ENCODE data around the gene TTLL11. TPM values are rescaled to one million over a fixed set of nuclear protein-coding genes. Genes with fewer than 3 reads are reported as not detected.

TTLL11 gene
- total and polyA plus RNA-seq, 2 of the 8 experiments (the other 6 are each of a cell fraction or from before 2014, with no cell fraction given), result 0.56 to 0.80 TPM

DNA sequence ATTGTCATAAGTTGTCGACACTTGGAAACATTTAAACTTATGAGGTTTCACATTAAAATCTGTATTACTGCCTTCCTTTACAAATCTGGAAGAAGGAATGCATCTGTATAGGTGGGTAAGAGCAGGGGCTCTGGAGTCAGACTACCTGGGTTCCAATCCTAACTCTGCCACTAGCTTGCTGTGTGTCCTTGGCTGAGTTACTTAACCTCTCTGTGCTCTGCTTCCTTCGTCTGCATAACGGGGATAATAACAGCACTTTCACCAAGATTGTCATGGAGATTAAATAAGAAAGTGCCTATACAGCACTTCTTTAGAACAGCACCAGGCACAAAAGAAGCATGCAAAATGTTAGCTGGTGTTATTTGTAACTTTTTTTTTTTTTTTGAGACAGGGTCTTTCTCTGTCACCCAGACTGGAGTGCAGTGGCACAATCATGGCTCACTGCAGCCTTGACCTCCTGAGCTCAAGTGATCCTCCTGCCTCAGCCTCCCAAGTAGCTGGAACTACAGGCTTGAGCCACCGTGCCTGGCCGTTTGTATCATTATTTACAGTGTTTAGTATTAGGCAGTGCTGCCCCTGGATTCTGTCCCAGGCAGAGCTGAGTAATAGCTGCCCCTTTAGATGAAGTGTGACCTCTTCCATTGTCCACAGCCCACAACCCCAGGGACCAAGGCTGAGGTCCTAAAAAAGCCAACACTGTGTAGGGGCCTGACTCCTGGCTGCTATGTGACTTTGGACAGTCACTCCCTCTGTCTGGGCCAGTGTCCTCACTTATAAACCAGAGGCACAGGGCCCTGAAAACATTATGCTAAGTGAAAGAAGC lies 25.4 kb upstream of the TTLL11 start (continued):
- TF ChIP-seq, protein P1, sequence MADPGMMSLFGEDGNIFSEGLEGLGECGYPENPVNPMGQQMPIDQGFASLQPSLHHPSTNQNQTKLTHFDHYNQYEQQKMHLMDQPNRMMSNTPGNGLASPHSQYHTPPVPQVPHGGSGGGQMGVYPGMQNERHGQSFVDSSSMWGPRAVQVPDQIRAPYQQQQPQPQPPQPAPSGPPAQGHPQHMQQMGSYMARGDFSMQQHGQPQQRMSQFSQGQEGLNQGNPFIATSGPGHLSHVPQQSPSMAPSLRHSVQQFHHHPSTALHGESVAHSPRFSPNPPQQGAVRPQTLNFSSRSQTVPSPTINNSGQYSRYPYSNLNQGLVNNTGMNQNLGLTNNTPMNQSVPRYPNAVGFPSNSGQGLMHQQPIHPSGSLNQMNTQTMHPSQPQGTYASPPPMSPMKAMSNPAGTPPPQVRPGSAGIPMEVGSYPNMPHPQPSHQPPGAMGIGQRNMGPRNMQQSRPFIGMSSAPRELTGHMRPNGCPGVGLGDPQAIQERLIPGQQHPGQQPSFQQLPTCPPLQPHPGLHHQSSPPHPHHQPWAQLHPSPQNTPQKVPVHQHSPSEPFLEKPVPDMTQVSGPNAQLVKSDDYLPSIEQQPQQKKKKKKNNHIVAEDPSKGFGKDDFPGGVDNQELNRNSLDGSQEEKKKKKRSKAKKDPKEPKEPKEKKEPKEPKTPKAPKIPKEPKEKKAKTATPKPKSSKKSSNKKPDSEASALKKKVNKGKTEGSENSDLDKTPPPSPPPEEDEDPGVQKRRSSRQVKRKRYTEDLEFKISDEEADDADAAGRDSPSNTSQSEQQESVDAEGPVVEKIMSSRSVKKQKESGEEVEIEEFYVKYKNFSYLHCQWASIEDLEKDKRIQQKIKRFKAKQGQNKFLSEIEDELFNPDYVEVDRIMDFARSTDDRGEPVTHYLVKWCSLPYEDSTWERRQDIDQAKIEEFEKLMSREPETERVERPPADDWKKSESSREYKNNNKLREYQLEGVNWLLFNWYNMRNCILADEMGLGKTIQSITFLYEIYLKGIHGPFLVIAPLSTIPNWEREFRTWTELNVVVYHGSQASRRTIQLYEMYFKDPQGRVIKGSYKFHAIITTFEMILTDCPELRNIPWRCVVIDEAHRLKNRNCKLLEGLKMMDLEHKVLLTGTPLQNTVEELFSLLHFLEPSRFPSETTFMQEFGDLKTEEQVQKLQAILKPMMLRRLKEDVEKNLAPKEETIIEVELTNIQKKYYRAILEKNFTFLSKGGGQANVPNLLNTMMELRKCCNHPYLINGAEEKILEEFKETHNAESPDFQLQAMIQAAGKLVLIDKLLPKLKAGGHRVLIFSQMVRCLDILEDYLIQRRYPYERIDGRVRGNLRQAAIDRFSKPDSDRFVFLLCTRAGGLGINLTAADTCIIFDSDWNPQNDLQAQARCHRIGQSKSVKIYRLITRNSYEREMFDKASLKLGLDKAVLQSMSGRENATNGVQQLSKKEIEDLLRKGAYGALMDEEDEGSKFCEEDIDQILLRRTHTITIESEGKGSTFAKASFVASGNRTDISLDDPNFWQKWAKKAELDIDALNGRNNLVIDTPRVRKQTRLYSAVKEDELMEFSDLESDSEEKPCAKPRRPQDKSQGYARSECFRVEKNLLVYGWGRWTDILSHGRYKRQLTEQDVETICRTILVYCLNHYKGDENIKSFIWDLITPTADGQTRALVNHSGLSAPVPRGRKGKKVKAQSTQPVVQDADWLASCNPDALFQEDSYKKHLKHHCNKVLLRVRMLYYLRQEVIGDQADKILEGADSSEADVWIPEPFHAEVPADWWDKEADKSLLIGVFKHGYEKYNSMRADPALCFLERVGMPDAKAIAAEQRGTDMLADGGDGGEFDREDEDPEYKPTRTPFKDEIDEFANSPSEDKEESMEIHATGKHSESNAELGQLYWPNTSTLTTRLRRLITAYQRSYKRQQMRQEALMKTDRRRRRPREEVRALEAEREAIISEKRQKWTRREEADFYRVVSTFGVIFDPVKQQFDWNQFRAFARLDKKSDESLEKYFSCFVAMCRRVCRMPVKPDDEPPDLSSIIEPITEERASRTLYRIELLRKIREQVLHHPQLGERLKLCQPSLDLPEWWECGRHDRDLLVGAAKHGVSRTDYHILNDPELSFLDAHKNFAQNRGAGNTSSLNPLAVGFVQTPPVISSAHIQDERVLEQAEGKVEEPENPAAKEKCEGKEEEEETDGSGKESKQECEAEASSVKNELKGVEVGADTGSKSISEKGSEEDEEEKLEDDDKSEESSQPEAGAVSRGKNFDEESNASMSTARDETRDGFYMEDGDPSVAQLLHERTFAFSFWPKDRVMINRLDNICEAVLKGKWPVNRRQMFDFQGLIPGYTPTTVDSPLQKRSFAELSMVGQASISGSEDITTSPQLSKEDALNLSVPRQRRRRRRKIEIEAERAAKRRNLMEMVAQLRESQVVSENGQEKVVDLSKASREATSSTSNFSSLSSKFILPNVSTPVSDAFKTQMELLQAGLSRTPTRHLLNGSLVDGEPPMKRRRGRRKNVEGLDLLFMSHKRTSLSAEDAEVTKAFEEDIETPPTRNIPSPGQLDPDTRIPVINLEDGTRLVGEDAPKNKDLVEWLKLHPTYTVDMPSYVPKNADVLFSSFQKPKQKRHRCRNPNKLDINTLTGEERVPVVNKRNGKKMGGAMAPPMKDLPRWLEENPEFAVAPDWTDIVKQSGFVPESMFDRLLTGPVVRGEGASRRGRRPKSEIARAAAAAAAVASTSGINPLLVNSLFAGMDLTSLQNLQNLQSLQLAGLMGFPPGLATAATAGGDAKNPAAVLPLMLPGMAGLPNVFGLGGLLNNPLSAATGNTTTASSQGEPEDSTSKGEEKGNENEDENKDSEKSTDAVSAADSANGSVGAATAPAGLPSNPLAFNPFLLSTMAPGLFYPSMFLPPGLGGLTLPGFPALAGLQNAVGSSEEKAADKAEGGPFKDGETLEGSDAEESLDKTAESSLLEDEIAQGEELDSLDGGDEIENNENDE (IDR thresholded peaks at IDR 0.05; ENCODE audit: insufficient replicate concordance, low read length), result no peak
- TF ChIP-seq CREB1 (IDR thresholded peaks at IDR 0.05), result no peak
- TF ChIP-seq ZNF274 (IDR thresholded peaks at IDR 0.05; ENCODE audit: borderline replicate concordance, extremely low read depth, low read length), result no peak

Measured in H1 (cell line).